A172 (cell line): ENCODE data around the gene KCNIP3. TPM values are rescaled to one million over a fixed set of nuclear protein-coding genes. Genes with fewer than 3 reads are reported as not detected.
"Not testable (repeated sequence)": the region's sequence is repeated elsewhere in the genome, so short reads cannot be mapped to it uniquely, and the experiment has no call there.

Experiments
- DNase-seq: peaks from one replicate; pipeline ENCODE4 v3.0.0-alpha.2; 2015; ENCODE audit warnings: low spot score
- total RNA-seq: library from RNA; depleted of rRNA; stranded (reverse); fragments of >200 nt; shearing (Covaris generic); gene quantifications from 2 replicates; pipeline ENCODE4 v1.2.3, GENCODE V29; 2014

The KCNIP3 gene
- total RNA-seq, 1 experiment from 2014 or later = 3.8 TPM

GRCh38 chr2:95346738-95347671 lies 49.9 kb downstream of the KCNIP3 start:
- no peak for DNase-seq

DNA sequence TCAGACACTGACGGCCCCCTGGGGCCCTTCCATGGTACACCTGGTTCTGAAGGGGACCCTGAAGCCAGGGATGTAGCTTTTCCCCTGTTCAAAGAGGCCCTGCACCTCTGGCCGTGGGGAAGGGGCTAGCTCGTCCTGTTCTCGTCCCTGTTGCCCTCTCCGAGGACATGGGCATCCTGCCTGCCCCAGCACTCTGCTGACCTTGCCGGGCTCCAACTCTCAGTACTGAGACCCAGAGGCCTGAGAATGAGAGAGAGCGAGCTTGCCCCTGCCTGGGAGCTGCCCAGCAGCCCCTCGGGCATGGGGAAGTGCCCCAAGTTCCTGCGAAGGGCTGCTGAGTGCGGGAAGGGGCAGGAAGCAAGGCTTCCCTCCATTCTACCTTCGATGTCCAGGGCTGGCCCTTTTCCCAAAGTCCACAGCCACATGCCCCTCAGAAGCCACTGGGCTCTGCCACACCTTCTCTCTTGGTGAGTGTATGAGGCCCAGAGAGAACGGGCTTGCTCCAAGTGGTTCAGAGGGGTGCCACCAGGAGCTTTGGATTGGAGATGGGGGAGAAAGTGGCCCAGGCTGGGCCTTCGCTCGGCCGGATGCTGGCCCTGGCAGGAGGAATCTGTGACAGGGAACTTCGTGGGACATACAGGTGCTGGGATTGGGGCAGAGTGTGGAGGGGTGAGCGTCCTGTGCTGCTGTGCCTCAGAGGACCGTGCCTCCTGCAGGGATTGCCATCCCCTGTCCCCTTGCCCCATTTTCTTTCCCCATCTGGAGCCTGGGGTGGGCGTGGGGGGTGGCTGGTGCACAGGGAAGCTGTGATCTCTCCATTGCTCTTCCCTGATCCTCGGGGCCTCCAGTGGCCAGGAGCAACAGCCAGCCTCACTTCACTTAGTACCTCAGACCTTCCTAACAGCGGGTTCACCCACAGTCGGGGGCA lies 50.8 kb downstream of the KCNIP3 start:
- no peak for DNase-seq

DNA sequence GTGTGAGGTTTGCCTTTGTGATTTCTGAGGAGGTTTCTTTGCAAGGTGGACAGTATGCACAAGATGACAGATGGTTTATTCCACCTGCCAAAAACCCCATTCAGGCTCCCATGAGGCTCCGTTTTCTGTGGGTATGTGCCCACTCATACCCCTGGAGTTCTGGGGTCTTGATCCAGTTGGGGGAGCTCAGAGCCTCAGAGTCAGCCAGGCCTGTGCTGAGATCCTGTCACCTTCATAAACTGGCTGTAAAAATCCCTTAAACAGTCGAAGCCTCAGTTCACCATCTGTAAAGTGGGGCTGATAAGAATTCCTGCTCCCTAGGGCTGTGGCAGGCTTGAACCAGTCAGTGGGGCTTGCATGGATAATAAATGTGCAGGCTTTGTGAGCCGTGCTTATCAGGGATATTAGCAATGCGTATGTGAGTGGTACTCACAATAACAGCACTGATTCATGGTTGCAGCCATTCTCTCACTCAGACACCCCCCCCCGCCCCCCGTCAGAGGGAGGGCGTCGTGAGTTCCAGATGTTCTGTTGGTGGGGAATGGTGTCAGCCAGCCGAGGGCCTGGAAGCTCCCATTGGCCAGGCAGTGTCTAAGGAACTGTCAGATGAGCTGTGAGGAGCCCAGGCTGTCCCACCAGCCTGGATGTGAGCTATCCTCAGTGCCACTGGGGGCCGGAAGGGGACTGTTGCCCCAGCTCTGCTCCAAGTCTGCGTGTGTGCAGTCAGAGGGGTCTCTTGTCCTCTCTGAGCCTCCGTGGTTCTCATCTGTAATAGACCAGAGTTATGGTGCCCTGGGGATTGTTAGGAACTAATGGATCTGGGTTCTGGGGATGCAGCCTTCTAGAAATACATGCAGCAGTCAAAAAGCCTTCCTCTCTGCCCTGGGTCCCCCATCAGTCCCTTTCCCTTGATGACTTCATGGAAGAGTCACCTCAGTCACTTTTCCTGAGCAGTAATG lies 51.7 kb downstream of the KCNIP3 start:
- DNase-seq = no peak

DNA sequence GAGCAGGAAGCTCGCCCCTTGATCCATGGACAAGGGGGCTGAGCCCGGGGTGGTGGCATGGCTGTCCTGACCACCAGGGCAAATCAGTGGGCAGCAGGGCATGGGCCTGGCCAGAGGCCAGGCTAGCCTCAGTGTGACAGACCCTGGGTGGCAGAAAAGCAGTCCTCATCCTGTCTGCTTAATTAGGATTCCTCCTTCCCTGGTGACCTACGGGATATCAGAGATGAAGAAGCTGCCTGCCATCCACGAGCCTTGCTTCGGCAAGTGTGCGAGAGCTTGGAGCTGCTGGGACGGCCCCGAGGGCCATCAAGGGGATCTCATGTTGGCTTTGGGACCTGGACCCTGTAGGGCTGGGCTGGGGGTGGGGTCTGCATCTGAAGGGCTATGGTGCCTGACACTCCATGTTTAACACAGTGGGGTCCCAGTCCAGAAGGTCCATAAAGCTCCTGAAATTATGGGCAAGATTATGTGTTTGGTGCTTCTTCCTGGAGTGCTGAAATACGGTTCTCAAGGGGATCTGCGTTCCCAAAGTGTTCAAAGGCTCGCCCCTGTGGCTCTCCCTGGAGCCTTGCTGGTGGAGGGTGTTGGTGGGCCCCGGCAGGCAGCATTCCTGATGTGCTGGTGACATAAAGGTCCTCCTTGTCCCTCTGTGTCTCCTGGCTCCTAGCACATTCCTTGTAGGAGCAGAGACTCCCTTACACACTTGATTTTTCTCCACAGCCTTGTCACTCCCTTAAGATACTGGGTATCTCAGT lies 52.6 kb downstream of the KCNIP3 start:
- no peak for DNase-seq

- DNase-seq = no peak
Observed at GRCh38 chr2:95350368-95350767, 53.2 kb downstream of the KCNIP3 start.

GRCh38 chr2:95350774-95351597 lies 53.8 kb downstream of the KCNIP3 start:
- no peak for DNase-seq

- DNase-seq = no peak
Observed at GRCh38 chr2:95351598-95351915, 54.4 kb downstream of the KCNIP3 start.

DNA sequence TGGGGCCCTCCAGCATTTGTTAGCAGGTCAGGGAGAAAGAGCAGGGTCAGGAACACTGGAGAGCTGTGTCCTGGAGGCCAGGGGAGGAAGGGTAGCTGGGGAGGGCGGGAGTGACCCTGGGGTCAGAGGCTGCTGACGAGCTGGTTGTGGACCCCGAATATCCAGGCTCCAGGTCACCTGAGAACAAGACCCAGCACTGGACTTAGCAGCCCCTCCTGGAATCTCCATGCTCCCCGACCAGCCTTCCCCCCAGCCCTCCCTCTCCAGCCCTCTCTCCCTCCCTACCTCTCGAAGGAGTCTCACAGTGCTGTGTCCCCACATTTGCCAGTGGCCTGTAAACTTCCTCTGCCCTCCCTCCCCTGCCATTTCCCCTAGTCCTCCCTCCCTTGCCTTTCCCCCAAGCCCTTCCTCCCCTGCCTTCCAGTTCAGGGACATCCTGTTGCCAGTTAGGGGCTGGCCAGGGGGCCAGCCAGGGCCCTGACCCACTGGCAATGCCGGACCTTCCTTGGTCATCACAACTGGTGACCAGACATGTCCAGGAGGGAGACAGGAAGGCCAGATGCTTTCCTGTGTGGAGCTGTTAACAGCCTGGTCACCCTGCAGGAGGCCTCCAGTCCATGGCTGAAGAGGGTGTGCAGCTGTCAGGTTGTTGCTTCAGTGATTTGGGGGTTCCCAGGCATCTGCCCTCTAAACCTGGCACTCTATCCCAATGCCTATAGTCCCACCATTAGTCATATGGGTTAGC lies 55.3 kb downstream of the KCNIP3 start:
- DNase-seq = no peak

DNA sequence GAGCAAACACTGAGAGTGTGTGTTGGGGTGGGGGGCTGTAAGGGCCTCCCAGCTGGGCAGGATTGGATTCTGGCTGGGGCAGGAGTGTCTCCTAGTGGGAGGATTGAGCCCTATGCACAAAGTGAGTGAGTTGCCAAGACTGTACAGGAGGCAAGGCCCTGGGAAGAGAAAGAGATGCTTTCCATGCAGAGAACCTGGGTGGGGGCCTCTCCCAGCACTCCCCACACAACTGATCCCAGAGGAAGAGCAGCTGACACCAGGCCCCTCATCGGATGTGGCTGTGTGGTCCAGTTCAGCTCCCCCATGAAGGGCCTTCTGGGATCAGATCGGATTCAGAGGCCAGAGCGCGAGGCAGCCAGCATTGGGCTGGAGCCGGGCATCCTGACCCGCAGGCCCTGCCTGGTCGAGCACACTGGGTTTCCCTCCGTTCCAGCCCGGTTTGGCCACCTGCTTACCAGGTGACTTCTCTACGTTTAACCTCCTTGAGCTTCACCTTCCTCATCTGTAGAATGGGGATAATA lies 56.0 kb downstream of the KCNIP3 start:
- DNase-seq = no peak

- no peak for DNase-seq
Observed at GRCh38 chr2:95353613-95354468, 56.7 kb downstream of the KCNIP3 start.

GRCh38 chr2:95354469-95354901 lies 57.3 kb downstream of the KCNIP3 start:
- no peak for DNase-seq

DNA sequence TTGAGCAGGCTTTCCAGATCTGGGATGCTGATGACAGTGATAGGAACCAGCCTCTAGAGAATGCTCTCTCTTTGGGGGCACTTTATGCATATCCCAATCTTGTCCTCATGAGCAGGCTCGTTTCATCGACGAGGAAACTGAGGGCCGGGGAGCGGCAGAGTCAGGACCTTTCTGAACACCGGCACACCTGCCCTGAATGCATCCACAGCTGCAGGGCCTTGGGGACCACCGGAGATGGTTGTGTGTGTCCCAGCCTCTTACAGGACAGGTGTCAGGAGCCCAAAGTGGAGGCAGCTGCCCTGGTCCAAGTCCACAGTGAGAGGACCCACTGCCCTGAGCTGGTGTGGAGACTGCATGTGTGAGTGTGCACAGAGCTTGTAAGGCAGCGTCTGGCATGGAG lies 57.8 kb downstream of the KCNIP3 start:
- no peak for DNase-seq

DNA sequence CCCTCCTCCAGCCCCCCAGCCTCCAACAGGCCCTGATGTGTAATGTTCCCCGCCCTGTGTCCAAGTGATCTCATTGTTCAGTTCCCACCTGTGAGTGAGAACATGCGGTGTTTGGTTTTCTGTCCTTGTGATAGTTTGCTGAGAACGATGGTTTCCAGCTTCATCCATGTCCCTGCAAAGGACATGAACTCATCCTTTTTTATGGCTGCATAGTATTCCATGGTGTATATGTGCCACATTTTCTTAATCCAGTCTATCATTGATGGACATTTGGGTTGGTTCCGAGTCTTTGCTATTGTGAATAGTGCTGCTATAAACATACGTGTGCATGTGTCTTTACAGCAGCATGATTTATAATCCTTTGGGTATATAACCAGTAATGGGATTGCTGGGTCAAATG lies 58.3 kb downstream of the KCNIP3 start:
- DNase-seq = not testable (repeated sequence)

DNA sequence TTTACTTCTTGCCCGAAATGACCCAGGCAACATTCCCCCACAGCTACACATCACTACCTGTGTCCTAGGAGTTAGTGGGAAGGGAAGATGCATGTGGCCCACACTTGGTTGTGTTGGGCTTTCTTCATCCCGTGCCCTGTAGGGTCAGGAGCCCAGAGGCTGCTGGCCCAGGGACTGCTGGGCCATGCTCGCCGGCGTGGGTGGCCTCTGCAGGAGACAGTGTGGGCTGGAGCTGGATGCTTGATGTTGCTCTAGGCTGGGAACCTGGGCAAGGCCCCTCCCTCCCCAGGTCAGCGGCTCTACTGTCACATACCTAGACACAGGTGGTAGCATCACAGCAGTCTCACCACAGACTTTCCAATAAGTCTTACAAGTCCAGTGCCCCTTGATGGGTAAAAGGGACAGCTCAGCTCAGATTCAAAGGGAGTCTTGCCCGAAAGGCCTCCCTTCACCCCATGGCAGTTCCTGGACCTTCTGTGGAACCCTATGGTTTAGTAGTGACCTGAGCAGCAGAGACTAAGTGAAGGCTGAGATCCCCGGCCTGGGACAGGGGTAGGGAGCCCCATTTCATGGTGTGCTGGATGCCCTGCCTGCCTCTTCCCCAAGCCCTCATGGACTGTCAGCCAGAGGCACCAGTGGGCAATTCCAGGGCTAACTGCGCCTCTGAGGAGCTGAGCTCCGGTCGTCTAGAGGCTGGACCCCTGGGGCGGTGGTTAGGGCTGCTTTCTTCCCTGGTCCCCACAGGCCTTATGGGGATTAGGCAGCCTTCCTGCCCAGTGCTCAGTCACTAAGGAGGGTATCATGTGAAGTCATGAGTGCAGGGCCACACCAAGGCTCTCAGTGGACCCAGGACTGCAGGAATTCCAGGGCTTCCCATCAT lies 59.9 kb downstream of the KCNIP3 start:
- no peak for DNase-seq

DNA sequence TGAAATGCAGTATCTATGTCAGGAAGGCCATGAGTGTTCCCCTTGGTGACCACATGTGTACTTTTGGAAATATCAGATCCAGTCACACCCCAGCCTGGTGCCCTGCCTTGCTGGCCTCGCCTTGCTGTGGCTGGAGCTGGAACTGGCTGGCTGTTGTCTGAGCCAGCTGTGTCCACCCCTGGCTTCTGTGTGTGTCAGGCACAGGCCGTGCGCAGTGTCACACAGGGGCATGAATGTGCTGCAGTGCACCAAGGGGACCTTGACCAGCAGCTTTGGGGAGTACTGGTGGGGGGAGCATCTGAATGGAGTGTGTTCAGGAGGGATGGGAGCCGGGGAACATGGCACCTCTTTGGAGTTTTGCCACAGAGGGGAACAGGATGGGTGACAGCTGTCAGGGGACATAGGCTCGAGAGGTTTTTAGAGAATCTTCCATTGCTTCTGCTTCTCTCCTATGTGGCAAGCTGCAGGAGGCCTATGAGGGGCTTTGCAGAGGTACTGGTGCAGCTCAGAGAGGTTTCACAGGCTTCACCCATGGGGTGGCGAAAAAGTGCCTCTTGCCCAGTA lies 60.7 kb downstream of the KCNIP3 start:
- no peak for DNase-seq

DNA sequence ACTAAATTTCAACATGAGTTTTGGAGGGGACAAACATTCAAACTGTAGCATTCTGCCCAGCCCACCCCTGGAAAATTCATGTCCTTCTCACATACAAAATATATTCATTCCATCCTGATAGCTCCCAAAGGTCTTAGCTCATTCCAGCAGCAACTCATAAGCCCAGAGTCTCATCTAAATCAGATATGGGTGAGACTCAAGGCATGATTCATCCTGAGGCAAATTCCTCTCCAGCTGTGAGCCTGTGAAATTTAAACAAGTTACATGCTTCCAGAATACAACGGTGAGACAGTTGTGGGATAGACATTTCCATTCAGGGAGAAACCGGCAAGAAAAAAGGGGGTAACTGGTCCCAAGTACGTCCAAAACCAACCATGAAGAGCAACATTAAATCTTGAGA lies 61.9 kb downstream of the KCNIP3 start:
- peak; percentile 63 for DNase-seq
